Measurements from ENCODE around the gene SLC46A1.
A peak's percentile ranks its signal among the peaks of the same experiment; 100 is the strongest.

SLC46A1 gene

DNA sequence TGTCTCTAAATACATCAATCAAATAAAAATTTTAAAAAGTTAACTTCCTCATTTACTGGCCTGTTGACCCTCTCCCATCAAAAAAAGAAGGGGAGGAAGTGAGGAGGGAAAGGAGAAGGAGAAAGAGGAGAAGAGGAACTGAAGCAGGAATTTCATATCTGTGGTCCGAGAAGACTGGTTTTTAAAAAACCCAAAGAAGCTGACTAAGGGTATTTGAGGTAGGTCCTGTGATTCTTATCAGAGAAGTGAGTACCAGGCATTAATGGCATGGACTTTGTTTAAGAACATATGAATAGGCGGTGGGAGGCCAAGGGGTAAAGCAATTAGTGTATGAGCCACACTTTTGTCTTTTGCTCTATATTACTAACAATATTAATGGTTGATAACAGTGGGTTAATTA, 2.0 kb downstream of the SLC46A1 start:
- DNase-seq: no peak

DNA sequence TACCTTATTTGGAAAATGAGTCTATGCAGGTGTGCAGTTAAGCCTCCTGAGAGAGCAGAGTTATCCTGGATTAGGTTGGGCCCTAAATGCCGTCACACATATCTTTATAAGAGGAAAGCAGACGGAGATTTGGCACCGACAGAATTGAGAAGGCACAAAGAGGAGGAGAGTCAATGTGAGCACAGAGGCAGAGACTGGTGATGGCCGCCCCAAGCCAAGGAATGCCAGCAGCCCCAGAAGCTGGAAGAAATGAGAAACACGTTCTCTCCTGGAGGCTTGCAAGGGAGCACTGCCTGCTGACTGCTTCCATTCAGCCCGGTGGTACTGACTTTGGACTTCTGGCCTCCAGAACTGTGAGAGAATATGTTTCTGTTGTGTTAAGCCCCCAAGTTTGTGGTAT, 3.2 kb downstream of the SLC46A1 start:
- no peak for DNase-seq

DNA sequence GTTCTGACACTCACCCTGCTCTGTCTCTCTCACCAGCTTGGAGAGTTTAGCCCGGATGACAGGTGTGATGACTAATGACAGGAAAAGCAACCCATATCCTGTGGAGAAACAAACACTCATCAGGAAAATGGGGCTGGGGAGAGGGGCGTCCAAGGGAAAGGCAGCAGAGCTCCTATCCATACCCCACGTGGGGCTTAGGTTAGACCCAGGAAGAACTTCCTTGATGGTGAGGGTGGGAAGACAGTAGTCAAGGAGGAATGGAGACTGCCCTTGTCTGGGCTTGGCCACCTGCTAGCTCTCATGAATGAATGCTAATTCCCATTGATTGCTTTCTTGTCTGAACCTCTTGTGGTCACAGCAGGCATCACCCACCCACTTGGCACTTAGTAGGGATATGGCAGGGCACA, 3.8 kb downstream of the SLC46A1 start:
- no peak for DNase-seq

DNA sequence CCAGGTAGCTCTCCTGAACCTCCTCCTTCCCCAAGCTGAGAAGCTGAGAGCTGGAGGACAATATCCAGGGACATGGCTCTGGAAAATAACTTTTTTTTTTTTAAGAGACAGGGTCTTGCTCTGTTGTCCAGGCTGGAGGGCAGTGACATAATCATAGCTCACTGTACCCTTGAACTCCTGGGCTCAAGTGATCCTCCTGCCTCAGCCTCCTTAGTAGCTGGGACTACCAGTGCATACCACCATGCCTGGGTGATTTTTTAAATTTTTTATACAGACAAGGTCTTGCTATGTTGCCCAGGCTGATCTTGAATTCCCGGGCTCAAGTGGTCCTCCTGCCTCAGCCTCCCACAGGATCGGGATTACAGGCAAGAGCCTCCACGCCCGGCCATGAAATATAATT, 6.2 kb downstream of the SLC46A1 start:
- DNase-seq: no peak

DNA sequence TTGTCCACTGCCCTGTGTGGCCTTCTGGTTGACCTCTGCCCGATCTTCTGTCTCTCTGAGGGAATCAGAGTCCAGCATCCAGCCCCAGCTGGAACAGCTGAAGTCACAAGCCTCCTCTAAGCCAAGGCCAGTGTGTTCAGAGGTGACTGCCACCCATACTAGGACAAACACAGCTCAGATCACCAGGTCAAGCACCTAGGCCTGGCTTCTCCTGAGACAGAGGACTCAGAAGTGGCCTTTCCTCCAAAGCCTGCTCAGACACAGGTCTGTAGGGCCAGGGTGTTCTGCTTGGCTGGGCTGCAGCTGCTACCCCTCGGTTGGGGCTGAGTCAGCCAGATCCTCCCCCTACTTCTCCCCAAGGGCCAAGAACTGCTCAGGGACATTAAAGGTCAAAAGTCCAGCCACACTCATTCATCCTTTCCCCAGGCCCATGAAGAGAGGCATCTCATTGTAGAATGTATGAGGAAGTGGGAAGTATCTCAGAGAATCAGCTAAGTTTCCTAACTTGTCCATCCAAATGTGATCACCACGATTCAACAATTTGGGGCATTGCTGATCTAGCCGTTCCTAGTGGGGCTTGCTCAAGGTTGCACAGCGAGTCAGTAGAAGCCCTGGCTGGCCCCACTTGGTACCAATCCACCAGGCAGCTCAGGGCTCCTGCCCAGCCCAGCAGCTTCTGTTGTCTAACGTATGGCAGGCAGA, 7.6 kb downstream of the SLC46A1 start:
- no peak for DNase-seq

DNA sequence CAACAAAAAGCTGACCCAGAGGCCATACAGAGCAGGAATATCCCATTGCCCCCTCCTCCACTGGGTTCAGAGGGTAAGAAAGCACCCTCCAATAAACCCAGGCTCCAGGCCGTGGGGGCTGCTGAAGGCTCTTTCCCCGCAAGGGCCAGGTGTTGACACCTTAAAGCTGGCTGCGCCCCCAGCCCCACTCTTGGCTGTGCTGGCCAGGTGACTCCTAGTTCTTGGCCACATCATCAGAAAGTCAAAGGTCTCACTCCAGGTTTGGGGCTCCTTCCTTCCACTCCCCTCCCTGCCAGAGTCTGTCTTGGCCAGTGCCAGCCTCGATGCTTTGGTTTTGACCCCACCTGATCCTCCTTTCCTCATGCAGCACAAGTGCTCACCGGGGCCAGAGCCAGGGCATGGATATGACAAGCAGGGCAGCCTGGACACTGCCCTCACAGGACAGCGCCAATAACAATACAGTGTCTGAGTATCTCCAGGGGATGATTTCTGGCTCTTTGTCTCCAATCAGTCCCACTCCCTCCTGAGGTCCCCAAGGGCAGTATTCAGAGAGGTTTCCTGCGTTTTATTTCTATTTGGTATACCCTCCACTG, 8.2 kb downstream of the SLC46A1 start:
- no peak for DNase-seq

DNA sequence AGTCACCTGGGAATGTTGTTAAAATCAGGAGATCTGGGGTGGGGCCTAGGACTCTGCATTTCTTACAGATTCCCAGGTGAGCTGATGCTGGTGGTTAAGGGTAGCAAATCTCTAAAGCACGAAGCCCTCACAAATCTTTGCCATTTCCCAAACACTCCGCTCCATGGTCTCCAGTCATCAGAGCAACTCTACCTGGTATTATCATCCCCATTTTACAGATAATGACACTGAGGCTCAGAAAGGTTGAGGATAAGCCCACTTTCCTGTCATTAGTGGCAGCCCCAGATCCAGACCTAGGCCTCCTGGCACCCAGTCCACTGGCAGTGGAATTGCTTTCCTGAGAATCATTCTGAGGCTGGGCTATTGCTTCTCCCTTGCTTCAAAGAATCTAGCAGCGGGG, 8.7 kb downstream of the SLC46A1 start:
- no peak for DNase-seq

DNA sequence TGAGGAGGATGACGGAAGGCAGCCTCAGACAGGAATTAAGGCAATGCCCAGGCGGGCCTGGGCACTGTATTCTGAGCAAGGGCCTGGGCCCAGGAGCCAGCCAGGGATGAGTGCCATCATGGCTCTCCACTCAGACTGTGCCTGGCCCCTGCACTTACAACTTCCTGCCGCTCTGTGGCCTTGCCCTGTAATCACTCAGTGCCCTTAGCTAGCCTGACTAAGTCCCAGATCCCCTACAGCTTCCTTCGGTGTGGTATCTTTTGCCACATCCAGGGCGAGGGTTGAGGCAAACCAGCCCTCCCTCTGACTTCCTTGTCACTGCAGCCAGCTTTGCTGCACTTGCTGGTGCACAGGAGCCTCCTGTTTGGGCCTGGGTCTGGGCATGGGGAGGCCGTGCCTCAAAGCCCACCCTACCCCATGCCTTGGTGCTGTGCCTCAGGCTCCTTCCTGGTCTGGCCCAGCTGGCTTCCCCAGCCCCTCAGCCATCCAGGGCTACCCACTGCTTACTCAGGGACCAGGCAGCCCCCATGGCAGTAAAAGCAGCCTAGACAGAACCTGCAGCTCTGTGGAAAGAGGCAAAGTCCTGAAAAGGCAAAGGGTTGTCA, 9.3 kb downstream of the SLC46A1 start:
- no peak for DNase-seq

DNA sequence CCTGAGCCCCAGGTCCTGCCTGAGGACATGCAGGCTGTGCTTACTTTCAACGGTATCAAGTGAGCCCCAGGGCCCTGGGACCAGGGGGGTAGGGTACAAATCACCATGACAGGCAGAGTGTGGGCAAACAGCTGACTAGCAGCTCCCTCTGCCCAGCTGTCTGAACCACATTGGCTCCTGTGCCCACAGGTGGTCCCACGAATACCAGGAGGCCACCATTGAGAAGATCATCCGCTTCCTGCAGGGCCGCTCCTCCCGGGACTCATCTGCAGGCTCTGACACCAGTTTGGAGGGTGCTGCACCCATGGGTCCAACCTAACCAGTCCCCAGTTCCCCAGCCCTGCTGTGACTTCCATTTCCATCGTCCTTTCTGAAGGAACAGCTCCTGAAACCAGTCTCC, 10.0 kb downstream of the SLC46A1 start:
- DNase-seq: no peak

DNA sequence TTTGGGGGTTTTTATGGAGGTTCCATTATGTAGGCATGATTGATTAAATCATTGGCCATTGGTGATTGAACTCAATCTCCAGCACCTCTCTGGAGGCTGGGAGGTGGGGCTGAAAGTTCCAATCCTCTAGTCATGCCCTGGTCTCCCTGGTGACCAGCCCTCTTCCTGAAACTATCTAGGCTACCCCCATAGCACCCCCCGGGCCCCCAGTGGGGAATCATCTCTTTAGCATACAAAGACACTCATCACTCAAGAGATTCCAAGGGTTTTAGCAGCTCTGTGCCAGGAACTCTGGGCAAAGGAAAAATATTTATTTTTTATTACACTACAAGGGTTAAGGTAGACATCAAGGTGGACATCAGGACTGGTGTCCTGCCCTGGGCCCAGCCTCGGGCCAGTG, 10.6 kb downstream of the SLC46A1 start:
- DNase-seq: no peak

DNA sequence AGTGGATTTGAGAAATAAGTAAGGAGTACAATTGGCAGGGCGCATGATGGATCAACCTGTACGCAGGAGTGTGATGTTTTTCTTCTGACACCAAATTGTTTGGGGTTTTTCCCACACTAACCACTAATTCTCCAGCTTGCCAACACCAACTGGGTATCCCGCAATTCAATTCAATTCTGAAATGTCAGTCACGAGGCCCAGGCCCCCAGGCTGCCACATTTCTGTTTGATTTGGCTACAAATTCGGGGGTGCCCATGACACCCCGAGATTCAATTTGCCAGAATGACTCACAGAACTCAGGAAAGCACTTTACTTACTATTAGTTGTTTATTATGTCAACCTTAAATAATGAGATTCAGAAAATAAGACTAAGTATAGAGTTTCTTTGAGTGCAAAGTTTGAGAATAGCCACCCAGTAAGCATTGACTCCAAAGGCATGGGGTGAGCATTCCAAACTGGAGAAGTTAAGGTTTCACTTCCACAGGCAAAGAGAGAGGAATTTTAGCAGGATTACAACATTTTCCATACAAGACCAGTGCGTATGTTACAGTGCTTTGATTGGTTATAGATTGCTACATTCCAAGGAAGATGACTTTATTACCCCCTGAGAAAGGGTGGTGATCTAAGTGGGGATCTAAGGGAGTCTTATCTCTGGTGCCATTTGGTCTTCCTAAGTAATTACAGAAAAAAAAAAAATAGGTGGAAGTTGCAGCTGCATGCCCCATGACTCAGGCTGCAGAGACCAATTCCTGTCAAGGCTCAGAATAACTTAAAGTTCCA, 11.5 kb downstream of the SLC46A1 start:
- no peak for DNase-seq

DNA sequence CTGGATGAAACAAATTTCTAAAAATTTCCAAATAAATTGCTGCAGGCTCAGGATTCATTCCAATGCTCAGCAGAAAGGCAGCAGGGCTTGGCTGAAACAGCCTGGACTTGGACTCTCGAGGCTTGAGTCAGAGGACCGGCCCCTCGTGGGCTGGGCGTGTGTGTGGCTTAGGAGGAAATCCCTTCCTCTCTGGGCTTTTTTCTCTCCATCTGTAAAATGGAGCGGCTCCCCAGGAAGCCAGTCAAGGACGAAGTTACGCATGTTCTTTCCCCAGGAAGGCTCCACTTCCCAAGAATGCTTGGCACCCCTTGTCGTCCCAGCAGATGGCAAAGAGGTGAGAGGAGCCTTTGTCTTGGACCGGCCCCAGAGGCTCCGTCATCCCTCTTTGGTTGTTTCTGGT, 13.5 kb downstream of the SLC46A1 start:
- no peak for DNase-seq

DNA sequence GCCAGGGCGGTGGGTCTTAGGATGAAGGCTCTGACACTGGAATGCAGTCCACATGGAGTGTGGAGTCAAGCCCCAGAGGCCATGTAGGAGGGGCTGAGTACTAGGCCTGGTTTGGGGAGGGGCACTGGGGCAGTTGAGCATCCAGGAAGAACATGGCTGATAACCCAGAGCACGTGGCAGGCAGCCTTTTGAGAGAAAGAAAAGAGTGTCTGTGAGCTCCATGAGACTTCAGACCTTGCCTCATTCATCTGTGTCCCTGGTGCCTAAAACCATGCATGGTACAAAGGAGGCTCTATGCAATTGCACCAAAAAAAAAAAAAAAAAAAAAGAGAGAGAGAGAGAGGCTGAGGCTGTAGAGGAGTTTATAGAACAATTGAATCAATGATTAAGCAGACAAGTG, 14.6 kb downstream of the SLC46A1 start:
- no peak for DNase-seq

DNA sequence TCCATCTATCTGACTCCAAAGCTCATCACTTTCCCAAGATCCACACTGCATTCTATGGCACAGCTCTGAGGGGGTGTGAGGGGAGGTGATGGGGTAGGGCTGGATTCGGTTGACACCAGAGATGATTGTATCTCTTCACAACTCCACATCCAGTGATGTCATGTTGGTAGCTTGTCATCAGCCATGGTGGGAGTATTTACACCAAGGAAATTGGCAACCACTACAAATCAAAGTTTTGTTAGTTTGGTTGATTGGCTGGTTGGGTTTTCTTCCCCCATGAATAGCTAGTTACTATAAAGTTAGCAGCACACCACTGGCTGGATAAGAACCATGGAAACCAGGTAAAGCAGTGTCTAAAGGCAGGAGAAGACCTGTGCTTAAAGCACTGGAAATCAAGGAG, 15.0 kb downstream of the SLC46A1 start:
- no peak for DNase-seq

DNA sequence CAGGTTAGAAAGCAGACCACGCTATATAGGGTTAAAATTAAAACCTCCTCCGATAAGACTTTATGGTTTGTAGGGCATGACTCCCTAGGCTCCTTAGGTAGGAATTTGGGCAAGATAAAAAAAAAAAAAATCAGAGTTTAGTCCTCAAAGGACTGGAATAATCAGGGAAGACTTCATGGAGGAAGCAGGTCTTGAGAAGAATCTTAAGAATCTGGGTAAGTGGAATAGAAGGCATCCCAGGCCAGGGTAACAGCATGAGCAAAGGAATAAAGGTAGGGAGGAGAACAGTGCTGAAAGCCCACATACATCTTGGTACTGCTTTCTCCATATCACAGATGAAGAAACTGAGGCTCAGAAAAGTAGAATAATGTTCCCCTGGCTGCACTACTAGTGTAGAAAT, 15.4 kb downstream of the SLC46A1 start:
- no peak for DNase-seq

DNA sequence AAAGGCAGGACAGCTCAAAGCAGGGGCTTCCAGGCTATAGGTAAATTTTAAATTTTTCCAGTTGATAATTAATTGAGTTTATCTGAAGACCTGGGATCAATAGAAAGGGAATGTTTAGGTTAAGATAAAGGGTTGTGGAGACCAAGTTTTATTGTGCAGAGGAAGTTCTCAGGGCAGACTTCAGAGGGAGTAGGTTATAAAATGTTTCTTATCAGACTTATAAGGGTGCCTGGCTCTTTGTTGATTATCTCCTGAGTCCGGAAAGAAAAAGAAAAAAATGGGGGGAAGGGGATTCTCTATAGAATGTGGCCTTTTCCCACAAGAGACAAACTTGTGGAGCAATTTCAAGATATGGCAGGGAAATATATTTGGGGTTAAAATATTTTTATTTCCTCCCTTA, 15.9 kb downstream of the SLC46A1 start:
- DNase-seq: no peak

DNA sequence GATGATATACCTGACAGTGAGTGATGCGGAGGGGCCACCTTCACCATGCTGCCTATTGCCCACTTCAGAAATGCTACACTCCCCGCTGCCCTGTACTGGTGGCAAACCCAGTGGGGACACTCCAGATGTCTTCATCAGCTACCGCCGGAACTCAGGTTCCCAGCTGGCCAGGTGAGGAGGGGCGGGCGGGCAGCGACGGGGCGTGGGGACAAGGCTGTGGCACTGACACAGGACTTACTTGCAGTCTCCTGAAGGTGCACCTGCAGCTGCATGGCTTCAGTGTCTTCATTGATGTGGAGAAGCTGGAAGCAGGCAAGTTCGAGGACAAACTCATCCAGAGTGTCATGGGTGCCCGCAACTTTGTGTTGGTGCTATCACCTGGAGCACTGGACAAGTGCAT, 17.9 kb downstream of the SLC46A1 start:
- no peak for DNase-seq

DNA sequence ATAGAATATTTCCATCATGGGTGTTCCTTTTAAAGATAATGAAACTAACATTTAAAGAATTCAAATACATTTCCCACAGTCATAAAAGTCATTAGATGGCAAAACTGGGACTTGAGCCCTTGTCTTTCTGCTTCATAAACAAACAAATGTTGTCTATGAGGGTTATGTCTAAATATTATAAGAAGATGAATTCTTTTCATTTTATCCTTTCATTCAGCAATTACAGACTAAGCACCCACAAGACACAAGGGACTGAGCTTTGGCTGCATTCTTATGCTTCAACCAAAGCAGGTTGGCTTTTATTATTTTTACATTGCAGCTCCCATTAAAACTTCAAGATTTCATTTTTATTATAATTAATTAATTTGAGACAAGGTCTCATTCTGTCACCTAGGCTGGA, 19.6 kb downstream of the SLC46A1 start:
- DNase-seq: no peak

DNA sequence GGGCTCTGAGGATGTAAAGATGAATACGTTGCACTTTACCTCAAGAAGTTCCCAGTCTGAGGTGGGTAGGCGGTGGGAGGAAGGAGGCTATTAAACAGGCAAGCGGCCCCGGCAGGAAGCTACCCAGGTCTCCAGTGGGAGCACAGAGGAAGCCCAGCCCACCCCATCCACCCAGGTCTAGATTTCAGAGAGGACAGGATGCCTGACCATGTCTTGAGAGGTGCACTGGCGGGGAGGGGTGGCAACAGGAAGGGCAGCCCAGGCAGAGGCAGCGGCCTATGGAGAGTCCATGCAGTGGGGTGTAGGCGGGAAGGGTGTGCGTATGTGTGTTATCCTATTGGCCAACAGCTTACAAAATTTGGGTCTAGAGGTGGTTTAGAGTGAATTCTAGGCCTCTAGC, 20.6 kb downstream of the SLC46A1 start:
- peak in 1 of 5 experiments; percentile 45 for DNase-seq

DNA sequence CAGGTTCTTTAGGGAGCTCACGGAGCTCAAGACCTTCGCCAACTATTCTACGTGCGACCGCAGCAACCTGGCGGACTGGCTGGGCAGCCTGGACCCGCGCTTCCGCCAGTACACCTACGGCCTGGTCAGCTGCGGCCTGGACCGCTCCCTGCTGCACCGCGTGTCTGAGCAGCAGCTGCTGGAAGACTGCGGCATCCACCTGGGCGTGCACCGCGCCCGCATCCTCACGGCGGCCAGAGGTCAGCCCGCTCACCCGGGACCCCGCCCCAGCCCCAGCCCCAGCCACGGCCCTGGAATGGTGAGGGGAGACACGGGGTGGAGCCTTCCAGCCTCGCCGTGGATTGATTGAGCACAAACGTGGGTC, 21.0 kb downstream of the SLC46A1 start:
- peak in 1 of 5 experiments; percentile 16 for DNase-seq

DNA sequence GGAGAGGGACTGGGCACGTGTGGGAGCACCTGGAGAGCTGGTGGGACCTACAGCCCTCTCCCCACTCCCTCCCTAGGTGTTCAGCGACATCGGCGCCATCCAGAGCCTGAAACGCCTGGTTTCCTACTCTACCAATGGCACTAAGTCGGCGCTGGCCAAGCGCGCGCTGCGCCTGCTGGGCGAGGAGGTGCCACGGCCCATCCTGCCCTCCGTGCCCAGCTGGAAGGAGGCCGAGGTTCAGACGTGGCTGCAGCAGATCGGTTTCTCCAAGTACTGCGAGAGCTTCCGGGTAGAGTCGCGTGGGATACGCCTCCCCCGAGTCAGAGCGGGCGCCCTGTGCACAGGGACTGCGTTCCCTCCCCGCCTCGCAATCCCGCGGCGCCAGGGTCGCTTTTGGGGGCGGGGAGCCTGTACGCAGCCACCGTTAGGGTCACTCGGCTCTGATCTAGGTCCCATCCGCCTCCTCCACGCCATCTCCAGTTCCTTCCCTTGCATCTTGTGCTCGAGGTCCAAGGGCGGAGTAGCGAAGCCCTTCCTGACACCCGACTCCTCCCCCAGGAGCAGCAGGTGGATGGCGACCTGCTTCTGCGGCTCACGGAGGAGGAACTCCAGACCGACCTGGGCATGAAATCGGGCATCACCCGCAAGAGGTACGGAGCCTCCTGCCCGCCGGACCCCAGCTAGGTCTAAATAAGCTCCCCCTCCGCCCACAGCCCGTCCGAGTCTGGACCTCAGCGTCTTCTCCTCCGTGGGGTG, 21.6 kb downstream of the SLC46A1 start:
- peak; percentile 32 to 88 (median 39) for DNase-seq

DNA sequence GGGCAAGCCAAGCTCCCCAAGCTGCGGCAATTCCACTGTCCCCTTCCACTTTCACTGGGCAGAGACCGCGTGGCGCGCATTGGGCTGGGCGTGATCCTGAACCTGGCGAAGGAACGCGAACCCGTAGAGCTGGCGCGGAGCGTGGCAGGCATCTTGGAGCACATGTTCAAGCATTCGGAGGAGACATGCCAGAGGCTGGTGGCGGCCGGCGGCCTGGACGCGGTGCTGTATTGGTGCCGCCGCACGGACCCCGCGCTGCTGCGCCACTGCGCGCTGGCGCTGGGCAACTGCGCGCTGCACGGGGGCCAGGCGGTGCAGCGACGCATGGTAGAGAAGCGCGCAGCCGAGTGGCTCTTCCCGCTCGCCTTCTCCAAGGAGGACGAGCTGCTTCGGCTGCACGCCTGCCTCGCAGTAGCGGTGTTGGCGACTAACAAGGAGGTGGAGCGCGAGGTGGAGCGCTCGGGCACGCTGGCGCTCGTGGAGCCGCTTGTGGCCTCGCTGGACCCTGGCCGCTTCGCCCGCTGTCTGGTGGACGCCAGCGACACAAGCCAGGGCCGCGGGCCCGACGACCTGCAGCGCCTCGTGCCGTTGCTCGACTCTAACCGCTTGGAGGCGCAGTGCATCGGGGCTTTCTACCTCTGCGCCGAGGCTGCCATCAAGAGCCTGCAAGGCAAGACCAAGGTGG, 24.7 kb downstream of the SLC46A1 start:
- peak in 1 of 5 experiments; percentile 50 for DNase-seq

All from T-helper 2 cell (primary cell).